Neural cell (in vitro differentiated cells): ENCODE data around the gene PRICKLE2. TPM values are rescaled to one million over a fixed set of nuclear protein-coding genes. Genes with fewer than 3 reads are reported as not detected.
A peak's percentile ranks its signal among the peaks of the same experiment; 100 is the strongest.

Source experiments
- H2AFZ ChIP-seq: fragments of 200-600, 300-800 bp; sonication (generic), shearing (Covaris generic); 2 replicates; pipeline ENCODE4 v1.6.0; 2014; ENCODE audit warnings: low read depth, mild to moderate bottlenecking, antibody characterized with exemption, low read length, moderate library complexity
- H3F3A ChIP-seq: fragments of 200-600 bp; shearing (Covaris generic); 2 replicates; pipeline ENCODE4 v1.6.1; 2016; ENCODE audit warnings: mild to moderate bottlenecking, moderate library complexity, mixed read lengths, antibody characterized with exemption, low read length; ENCODE audit not compliant: insufficient read depth, poor library complexity, severe bottlenecking
- H3K27ac ChIP-seq: fragments of 200-600, 300-800 bp; sonication (generic), shearing (Covaris generic); 2 replicates; pipeline ENCODE4 v1.5.1; 2014; ENCODE audit warnings: mild to moderate bottlenecking, low read length, moderate library complexity
- H3K27me3 ChIP-seq: fragments of 300-800, 200-600 bp; sonication (generic), shearing (Covaris generic); 2 replicates; pipeline ENCODE4 v1.6.0; 2014; ENCODE audit warnings: mild to moderate bottlenecking, low read depth, low read length, moderate library complexity; ENCODE audit not compliant: insufficient read depth
- H3K36me3 ChIP-seq: fragments of 300-800, 200-600 bp; sonication (generic), shearing (Covaris generic); 2 replicates; pipeline ENCODE4 v1.5.1; 2014; ENCODE audit warnings: mild to moderate bottlenecking, antibody characterized with exemption, low read length, moderate library complexity; ENCODE audit not compliant: insufficient read depth
- H3K4me2 ChIP-seq: fragments of 300-800, 200-600 bp; sonication (generic), shearing (Covaris generic); 2 replicates; pipeline ENCODE4 v1.6.0; 2014; ENCODE audit warnings: mild to moderate bottlenecking, low read length
- H3K4me3 ChIP-seq: fragments of 300-800, 200-600 bp; sonication (generic), shearing (Covaris generic); 2 replicates; pipeline ENCODE4 v1.5.1; 2014; ENCODE audit warnings: mild to moderate bottlenecking, low read length, moderate library complexity
- H3K79me2 ChIP-seq: fragments of 200-600 bp; shearing (Covaris generic); replicated peaks from 2 replicates; pipeline ENCODE4 v1.6.0; 2014; ENCODE audit warnings: mild to moderate bottlenecking, low read length, moderate library complexity; ENCODE audit not compliant: insufficient read depth
- H3K9ac ChIP-seq: fragments of 300-800, 200-600 bp; sonication (generic), shearing (Covaris generic); 2 replicates; pipeline ENCODE4 v1.6.1; 2016; ENCODE audit warnings: mild to moderate bottlenecking, low read length, mixed read lengths
- H3K9me2 ChIP-seq: fragments of 200-600 bp; shearing (Covaris generic); 2 replicates; pipeline ENCODE4 v1.6.1; 2016; ENCODE audit warnings: mild to moderate bottlenecking, low read length, mixed read lengths; ENCODE audit not compliant: insufficient read depth
- H3K9me3 ChIP-seq: fragments of 200-600, 300-800 bp; sonication (generic), shearing (Covaris generic); 2 replicates; pipeline ENCODE4 v1.6.1; 2016; ENCODE audit warnings: mild to moderate bottlenecking, mixed run types, low read length, moderate library complexity, mixed read lengths
- H4K20me1 ChIP-seq: fragments of 200-600 bp; shearing (Covaris generic); 2 replicates; pipeline ENCODE4 v1.6.1; 2016; ENCODE audit warnings: mild to moderate bottlenecking, mixed run types; ENCODE audit not compliant: insufficient read depth
- EP300 ChIP-seq: fragments of 450-650 bp; conservative IDR thresholded peaks from 2 replicates; pipeline ENCODE4 v1.6.1; 2014; ENCODE audit warnings: antibody characterized with exemption, mild to moderate bottlenecking, moderate library complexity; ENCODE audit not compliant: poor library complexity, severe bottlenecking
- EZH2 ChIP-seq: fragments of 200-600, 300-800 bp; shearing (Covaris generic), sonication (generic); IDR thresholded peaks from 2 replicates; pipeline ENCODE4 v1.6.1; 2014; ENCODE audit warnings: antibody characterized with exemption, low read length, borderline replicate concordance, mild to moderate bottlenecking; ENCODE audit not compliant: insufficient read depth, poor library complexity, severe bottlenecking
- MXI1 ChIP-seq: fragments of 450-650 bp; conservative IDR thresholded peaks from 2 replicates; pipeline ENCODE4 v1.6.1; 2014; ENCODE audit warnings: antibody characterized with exemption, mild to moderate bottlenecking; ENCODE audit not compliant: poor library complexity, severe bottlenecking
- POLR2AphosphoS5 ChIP-seq: IDR thresholded peaks from 2 replicates; pipeline ENCODE4 v1.6.1; 2012
- RAD21 ChIP-seq: fragments of 450-650 bp; conservative IDR thresholded peaks from 2 replicates; pipeline ENCODE4 v1.6.1; 2014; ENCODE audit warnings: antibody characterized with exemption, mild to moderate bottlenecking, moderate library complexity
- REST ChIP-seq: IDR thresholded peaks from 2 replicates; pipeline ENCODE4 v1.6.1; 2012; ENCODE audit warnings: borderline replicate concordance
- SMC3 ChIP-seq: fragments of 450-650 bp; conservative IDR thresholded peaks from 2 replicates; pipeline ENCODE4 v1.6.1; 2014; ENCODE audit warnings: antibody characterized with exemption, mild to moderate bottlenecking, moderate library complexity; ENCODE audit not compliant: poor library complexity
- TAF1 ChIP-seq: IDR thresholded peaks from 2 replicates; pipeline ENCODE4 v1.6.1; 2012; ENCODE audit warnings: low read depth
- polyA plus RNA-seq: library from polyadenylated mRNA; depleted of rRNA; stranded (reverse); fragments of >200 nt; gene quantifications from 2 replicates; pipeline ENCODE4 v1.2.3, GENCODE V29; 2014
- TF ChIP-seq, protein P1 (sequence below): fragments of 450-650 bp; IDR thresholded peaks from 2 replicates; pipeline ENCODE4 v1.5.1; 2014; ENCODE audit warnings: antibody characterized with exemption, mild to moderate bottlenecking, moderate library complexity; ENCODE audit not compliant: poor library complexity, severe bottlenecking

Gene PRICKLE2
- polyA plus RNA-seq, 1 donor from 2014 or later: 8.7 TPM

- Histone ChIP-seq H3K4me2 (no peak overlapping the region), H2AFZ (no peak overlapping the region), H3K9me2 (no peaks in the 10 kb centered on the region), H3K36me3 (no peaks in the 10 kb centered on the region), H3K4me3 (no peak overlapping the region), H3K27ac (peak overlapping the region; percentile 75), H3K9ac (no peak overlapping the region), H4K20me1 (no peaks in the 10 kb centered on the region), H3K9me3 (no peaks in the 10 kb centered on the region), H3K27me3 (no peaks in the 10 kb centered on the region), H3K79me2 (no peaks in the 10 kb centered on the region), H3F3A (peaks cover 3% of the 10 kb centered on the region)
- TF ChIP-seq TAF1: no peak
- TF ChIP-seq MXI1: no peak
- no peak for TF ChIP-seq RAD21
- TF ChIP-seq REST: no peak
- TF ChIP-seq POLR2AphosphoS5: no peak
- no peak for TF ChIP-seq SMC3
- TF ChIP-seq, protein P1, sequence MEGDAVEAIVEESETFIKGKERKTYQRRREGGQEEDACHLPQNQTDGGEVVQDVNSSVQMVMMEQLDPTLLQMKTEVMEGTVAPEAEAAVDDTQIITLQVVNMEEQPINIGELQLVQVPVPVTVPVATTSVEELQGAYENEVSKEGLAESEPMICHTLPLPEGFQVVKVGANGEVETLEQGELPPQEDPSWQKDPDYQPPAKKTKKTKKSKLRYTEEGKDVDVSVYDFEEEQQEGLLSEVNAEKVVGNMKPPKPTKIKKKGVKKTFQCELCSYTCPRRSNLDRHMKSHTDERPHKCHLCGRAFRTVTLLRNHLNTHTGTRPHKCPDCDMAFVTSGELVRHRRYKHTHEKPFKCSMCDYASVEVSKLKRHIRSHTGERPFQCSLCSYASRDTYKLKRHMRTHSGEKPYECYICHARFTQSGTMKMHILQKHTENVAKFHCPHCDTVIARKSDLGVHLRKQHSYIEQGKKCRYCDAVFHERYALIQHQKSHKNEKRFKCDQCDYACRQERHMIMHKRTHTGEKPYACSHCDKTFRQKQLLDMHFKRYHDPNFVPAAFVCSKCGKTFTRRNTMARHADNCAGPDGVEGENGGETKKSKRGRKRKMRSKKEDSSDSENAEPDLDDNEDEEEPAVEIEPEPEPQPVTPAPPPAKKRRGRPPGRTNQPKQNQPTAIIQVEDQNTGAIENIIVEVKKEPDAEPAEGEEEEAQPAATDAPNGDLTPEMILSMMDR: no peak
- no peak for TF ChIP-seq EP300
- no peak for TF ChIP-seq EZH2
These were observed 38.6 kb downstream of the PRICKLE2 start for GRCh38 chr3:64186667-64187064.

- Histone ChIP-seq H3K27ac (no peak overlapping the region), H3F3A (peaks cover 3% of the 10 kb centered on the region), H3K9me3 (no peaks in the 10 kb centered on the region), H3K27me3 (no peaks in the 10 kb centered on the region), H2AFZ (no peak overlapping the region), H3K9ac (no peak overlapping the region), H3K9me2 (no peaks in the 10 kb centered on the region), H3K79me2 (no peaks in the 10 kb centered on the region), H3K4me3 (no peak overlapping the region), H4K20me1 (no peaks in the 10 kb centered on the region), H3K4me2 (no peak overlapping the region), H3K36me3 (no peaks in the 10 kb centered on the region)
- TF ChIP-seq EP300: no peak
- TF ChIP-seq TAF1: no peak
- TF ChIP-seq, protein P1: no peak
- no peak for TF ChIP-seq MXI1
- TF ChIP-seq RAD21: no peak
- TF ChIP-seq EZH2: no peak
- TF ChIP-seq SMC3: no peak
- TF ChIP-seq REST: no peak
- no peak for TF ChIP-seq POLR2AphosphoS5
These were observed 39.8 kb downstream of the PRICKLE2 start for GRCh38 chr3:64185436-64185835.
